ENCODE measurements around the gene SLC1A4.
"Not testable (repeated sequence)": the region's sequence is repeated elsewhere in the genome, so short reads cannot be mapped to it uniquely, and the experiment has no call there.

The SLC1A4 gene

DNA sequence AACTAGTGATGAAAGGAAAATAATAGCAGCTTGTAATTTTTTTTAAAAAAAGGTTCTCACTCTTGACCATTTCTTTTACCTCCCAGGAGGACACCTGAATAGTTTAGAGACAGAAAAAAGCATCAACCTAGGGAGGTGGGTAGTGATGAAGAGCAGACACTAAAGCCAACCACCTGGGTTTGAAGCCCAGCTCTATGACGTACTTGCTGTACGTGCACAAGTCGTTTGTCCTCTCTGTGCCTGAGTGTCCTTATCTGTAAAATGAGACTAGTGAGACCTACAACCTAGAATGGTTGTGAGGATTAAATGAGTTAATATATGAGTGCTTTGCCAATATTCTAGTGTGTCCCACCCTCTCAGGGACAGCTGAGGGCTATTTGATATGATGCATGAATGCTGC is 5.8 kb downstream of the SLC1A4 start:
- no peak for DNase-seq (ENCODE audit: low read depth)

DNA sequence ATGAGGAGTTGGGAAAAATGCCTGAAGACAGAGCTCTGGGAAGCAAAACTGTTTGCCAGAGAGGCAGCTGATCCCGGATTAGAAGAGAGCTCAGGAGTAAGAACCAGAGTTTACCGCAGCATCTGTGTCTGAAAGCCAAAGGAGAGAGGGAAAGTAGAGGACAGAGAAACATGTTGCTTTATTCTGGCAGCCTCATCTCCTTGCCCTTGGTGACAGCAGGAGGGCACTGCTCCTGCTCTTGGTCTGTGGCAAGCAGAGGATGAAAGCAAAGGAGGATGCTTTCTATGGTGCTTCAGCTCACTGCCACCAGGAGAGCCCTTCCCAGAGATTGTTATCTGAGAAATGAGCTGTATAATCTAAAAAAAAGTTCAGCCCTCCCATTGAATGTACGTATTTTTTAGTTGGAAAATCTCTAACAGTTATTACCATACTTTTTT is 7.7 kb downstream of the SLC1A4 start:
- no peak for DNase-seq (ENCODE audit: low read depth)

GRCh38 chr2:64998658-64999061 is 9.5 kb downstream of the SLC1A4 start:
- DNase-seq (ENCODE audit: low read depth) = no peak

- no peak for DNase-seq (ENCODE audit: low read depth)
Observed at GRCh38 chr2:64999754-65000153, 10.6 kb downstream of the SLC1A4 start.

- no peak for DNase-seq (ENCODE audit: low read depth)
Observed at GRCh38 chr2:65000644-65001043, 11.4 kb downstream of the SLC1A4 start.

GRCh38 chr2:65003037-65003436 is 13.8 kb downstream of the SLC1A4 start:
- no peak for DNase-seq (ENCODE audit: low read depth)

GRCh38 chr2:65004232-65004631 is 15.0 kb downstream of the SLC1A4 start:
- not testable (repeated sequence) for DNase-seq (ENCODE audit: low read depth)

DNA sequence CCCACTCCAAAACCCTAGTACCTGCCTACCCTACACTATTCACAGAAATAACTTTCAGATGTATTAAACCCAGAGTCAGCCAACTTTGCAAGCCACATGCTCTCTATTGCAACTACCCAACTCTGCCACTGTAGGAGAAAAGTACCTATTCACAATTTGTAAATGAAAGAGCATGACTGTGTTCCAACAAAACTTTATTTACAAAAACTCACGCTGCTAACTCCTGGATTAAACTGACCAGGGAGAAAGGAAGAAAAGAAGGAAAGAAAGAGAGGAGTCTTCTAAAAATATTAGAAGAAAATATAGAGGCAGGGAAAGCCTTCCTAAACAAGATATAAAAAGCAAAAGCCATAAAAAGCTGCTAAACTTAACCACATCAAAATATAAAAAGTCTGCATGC is 24.6 kb downstream of the SLC1A4 start:
- no peak for DNase-seq (ENCODE audit: low read depth)

DNA sequence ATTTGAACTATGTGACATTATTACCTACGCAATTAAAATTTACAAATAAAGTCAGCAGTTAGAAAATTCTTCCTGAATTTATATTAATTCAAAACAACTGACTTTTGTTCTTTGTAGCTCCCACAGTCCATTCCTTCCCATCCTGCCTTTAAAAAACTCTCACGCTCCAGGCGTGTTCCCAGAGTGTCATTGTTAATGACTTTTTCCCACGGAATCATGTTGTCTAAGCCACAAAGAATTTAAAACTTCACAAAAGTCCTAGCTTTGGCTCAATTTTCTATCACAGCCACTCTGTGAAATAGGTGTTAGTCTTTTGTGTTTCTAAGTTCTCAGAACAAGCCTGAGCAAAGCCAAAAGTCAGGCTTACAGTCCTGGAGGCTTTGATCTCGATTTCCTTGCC is 26.5 kb downstream of the SLC1A4 start:
- no peak for DNase-seq (ENCODE audit: low read depth)

DNA sequence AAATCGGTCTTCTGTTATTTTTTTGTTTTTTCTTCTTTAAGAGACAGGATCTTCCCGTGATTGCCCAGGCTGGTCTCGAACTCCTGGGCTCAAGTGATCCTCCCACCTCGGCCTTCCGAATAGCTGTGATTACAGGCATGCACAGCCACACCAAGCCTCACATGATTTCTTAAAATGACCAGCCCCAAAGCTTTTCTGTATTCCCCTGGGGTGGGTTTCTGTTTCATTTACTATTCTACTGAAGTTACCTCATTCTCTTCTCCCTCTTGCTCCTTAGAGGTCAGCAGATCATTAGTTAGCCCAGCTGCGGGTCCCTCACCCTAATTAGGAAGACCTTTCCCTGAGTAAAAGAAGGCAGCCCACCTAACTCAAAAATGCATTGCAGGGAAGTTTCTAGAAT is 27.6 kb downstream of the SLC1A4 start:
- no peak for DNase-seq (ENCODE audit: low read depth)

GRCh38 chr2:65017335-65017734 is 28.1 kb downstream of the SLC1A4 start:
- no peak for DNase-seq (ENCODE audit: low read depth)

- DNase-seq (ENCODE audit: low read depth) = no peak
Observed at GRCh38 chr2:65018141-65018582, 29.0 kb downstream of the SLC1A4 start.

DNA sequence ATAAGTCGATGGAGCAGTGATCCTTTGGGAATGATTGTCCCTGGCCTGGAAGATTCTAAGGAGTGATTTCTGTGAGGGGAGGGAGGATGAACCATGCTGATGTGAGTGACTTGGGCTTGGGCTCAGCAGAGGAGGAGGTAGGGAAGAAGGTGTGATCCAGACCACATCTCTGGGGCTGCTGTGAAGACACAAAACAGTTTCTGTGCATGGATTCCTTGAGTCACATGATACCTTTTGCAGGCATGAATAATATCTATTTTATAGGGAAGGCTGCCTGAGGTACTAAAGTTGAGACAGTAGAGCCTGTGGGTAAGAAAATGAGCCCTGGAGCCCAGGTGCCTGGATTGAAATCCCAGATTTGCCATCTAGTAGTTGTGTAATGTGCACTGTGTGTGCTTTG is 29.8 kb downstream of the SLC1A4 start:
- no peak for DNase-seq (ENCODE audit: low read depth)

- no peak for DNase-seq (ENCODE audit: low read depth)
Observed at GRCh38 chr2:65019675-65020195, 30.5 kb downstream of the SLC1A4 start.

DNA sequence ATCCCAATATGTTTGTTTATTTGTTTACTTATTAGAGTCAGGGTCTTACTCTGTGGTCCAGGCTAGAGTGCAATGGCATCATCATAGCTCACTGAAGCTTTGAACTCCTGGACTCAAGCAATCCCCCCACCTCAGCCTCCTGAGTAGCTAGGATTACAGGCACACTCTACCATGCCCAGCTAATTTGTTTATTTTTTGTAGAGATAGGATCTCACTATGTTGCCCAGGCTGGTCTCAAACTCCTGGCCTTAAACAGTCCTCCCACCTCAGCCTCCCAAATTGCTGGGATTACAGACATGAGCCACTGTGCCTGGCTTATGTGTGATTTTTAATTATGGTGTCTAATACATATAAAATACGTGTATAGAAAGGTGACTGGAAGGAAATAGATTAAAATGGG is 31.1 kb downstream of the SLC1A4 start:
- DNase-seq (ENCODE audit: low read depth) = not testable (repeated sequence)

DNA sequence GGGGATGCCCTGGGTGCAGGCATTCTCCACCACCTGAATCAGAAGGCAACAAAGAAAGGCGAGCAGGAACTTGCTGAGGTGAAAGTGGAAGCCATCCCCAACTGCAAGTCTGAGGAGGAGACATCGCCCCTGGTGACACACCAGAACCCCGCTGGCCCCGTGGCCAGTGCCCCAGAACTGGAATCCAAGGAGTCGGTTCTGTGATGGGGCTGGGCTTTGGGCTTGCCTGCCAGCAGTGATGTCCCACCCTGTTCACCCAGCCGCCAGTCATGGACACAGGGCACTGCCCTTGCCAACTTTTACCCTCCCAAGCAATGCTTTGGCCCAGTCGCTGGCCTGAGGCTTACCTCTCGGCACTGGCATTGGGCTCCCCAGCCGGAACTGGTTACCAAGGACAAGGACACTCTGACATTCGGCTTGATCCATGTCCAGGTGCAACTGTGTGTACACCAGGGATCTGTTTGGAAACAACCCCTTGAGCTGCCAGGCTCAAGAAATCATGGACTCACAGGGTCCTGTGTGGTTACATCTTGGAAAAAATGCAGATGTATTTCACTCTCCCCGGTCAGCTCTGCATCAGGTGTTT is 31.8 kb downstream of the SLC1A4 start:
- no peak for DNase-seq (ENCODE audit: low read depth)

GRCh38 chr2:65021709-65022108 is 32.5 kb downstream of the SLC1A4 start:
- DNase-seq (ENCODE audit: low read depth) = no peak

GRCh38 chr2:65022189-65022588 is 33.0 kb downstream of the SLC1A4 start:
- no peak for DNase-seq (ENCODE audit: low read depth)

- DNase-seq (ENCODE audit: low read depth) = no peak
Observed at GRCh38 chr2:65023742-65024141, 34.5 kb downstream of the SLC1A4 start.

- no peak for DNase-seq (ENCODE audit: low read depth)
Observed at GRCh38 chr2:65024149-65024829, 35.1 kb downstream of the SLC1A4 start.

DNA sequence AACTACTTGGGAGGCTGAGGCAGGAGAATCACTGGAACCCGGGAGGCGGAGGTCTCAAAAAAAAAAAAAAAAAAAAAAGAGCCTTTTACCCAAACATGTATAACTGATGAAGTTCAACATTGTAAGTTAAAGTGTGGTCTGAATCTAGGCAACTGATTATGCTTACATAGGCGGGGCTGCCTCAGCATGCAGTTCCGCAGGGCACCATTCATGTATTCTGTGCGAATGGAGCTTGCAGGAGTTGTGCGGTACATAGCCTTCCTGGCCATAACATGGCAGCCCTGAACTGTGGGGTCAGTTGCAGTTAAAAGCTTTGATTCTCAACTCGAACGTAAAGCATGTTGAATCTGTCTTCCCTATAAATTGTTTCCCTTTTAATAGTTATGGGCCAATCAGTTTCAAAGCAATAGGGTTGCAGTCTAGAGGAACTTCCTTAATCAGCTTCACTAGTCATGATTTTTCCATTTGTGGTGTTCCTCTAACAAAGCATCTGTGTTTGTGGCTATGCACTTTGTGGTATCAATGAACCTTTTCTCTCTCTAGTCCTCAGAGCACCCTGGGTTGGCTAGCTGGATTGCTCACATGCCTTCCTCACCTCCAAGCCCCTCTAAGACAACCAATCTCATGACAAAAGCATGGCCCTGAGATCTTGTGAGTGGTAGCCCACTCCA is 36.4 kb downstream of the SLC1A4 start:
- no peak for DNase-seq (ENCODE audit: low read depth)

- DNase-seq (ENCODE audit: low read depth) = no peak
Observed at GRCh38 chr2:65026154-65026553, 37.0 kb downstream of the SLC1A4 start.
